ENCODE measurements around the gene CELF6.
A peak's percentile ranks its signal among the peaks of the same experiment; 100 is the strongest.
"Not testable (repeated sequence)": the region's sequence is repeated elsewhere in the genome, so short reads cannot be mapped to it uniquely, and the experiment has no call there.

Gene CELF6

GRCh38 chr15:72315706-72316370 is 4.1 kb downstream of the CELF6 start:
- no peak for DNase-seq (ENCODE audit: low read depth in 2 of 2)

GRCh38 chr15:72313881-72314280 is 6.1 kb downstream of the CELF6 start:
- DNase-seq (ENCODE audit: low read depth in 2 of 2): no peak

GRCh38 chr15:72313448-72313840 is 6.5 kb downstream of the CELF6 start:
- DNase-seq (ENCODE audit: low read depth in 2 of 2): no peak

- peak; percentile 33 to 43 for DNase-seq (ENCODE audit: low read depth in 2 of 2)
These were observed 7.1 kb downstream of the CELF6 start for GRCh38 chr15:72312605-72313447.

- DNase-seq (ENCODE audit: low read depth in 2 of 2): no peak
These were observed 12.9 kb downstream of the CELF6 start for GRCh38 chr15:72307026-72307425.

- DNase-seq (ENCODE audit: low read depth in 2 of 2): peak in 1 of 2 donors; percentile 12
These were observed 13.7 kb downstream of the CELF6 start for GRCh38 chr15:72306211-72306785.

GRCh38 chr15:72304596-72304995 is 15.4 kb downstream of the CELF6 start:
- DNase-seq (ENCODE audit: low read depth in 2 of 2): no peak

GRCh38 chr15:72302955-72303354 is 17.0 kb downstream of the CELF6 start:
- DNase-seq (ENCODE audit: low read depth in 2 of 2): no peak

- no peak for DNase-seq (ENCODE audit: low read depth in 2 of 2)
These were observed 30.2 kb downstream of the CELF6 start for GRCh38 chr15:72289597-72290325.

- no peak for DNase-seq (ENCODE audit: low read depth in 2 of 2)
These were observed 31.0 kb downstream of the CELF6 start for GRCh38 chr15:72288796-72289596.

- DNase-seq (ENCODE audit: low read depth in 2 of 2): peak; percentile 42 to 50
These were observed 33.9 kb downstream of the CELF6 start for GRCh38 chr15:72285927-72286516.

- no peak for DNase-seq (ENCODE audit: low read depth in 2 of 2)
These were observed 34.6 kb downstream of the CELF6 start for GRCh38 chr15:72285402-72285801.

- no peak for DNase-seq (ENCODE audit: low read depth in 2 of 2)
These were observed 35.2 kb downstream of the CELF6 start for GRCh38 chr15:72284781-72285180.

- no peak for DNase-seq (ENCODE audit: low read depth in 2 of 2)
These were observed 38.2 kb downstream of the CELF6 start for GRCh38 chr15:72281713-72282112.

- DNase-seq (ENCODE audit: low read depth in 2 of 2): no peak
These were observed 39.2 kb downstream of the CELF6 start for GRCh38 chr15:72280751-72281150.

GRCh38 chr15:72278737-72279136 is 41.2 kb downstream of the CELF6 start:
- no peak for DNase-seq (ENCODE audit: low read depth in 2 of 2)

- no peak for DNase-seq (ENCODE audit: low read depth in 2 of 2)
These were observed 43.6 kb downstream of the CELF6 start for GRCh38 chr15:72276326-72276700.

- not testable (repeated sequence) for DNase-seq (ENCODE audit: low read depth in 2 of 2)
These were observed 44.2 kb downstream of the CELF6 start for GRCh38 chr15:72275635-72276325.

- no peak for DNase-seq (ENCODE audit: low read depth in 2 of 2)
These were observed 47.0 kb downstream of the CELF6 start for GRCh38 chr15:72272997-72273352.

- peak; percentile 95 to 97 for DNase-seq (ENCODE audit: low read depth in 2 of 2)
These were observed 47.6 kb downstream of the CELF6 start, which contains the start of gene PARP6 for GRCh38 chr15:72272213-72272996. Gene PARP6 (minus strand): TSS chr15:72272554. CDS start chr15:72267477, 5,077 bp downstream.
